KMS-11 (cell line): ENCODE data around the gene LGR5.

ENCODE experiments used
- H2AFZ ChIP-seq: fragments of 200-600 bp; sonication (generic); 2 replicates; pipeline ENCODE4 v1.6.1; 2016; ENCODE audit warnings: antibody characterized with exemption, mixed run types, low read depth
- H3K27ac ChIP-seq: fragments of 200-600 bp; sonication (generic); 2 replicates; pipeline ENCODE4 v1.6.1; 2016; ENCODE audit warnings: mild to moderate bottlenecking, mixed run types
- H3K27me3 ChIP-seq: fragments of 200-600 bp; sonication (generic); 2 replicates; pipeline ENCODE4 v1.6.1; 2017; ENCODE audit warnings: mild to moderate bottlenecking, low read depth, mixed run types, moderate library complexity; ENCODE audit not compliant: insufficient read depth
- H3K36me3 ChIP-seq: fragments of 200-600 bp; sonication (generic); 2 replicates; pipeline ENCODE4 v1.6.1; 2017; ENCODE audit warnings: mild to moderate bottlenecking, mixed run types; ENCODE audit not compliant: insufficient read depth
- H3K4me1 ChIP-seq: fragments of 200-600 bp; sonication (generic); 2 replicates; pipeline ENCODE4 v1.6.1; 2016; ENCODE audit warnings: mild to moderate bottlenecking, low read depth, mixed run types; ENCODE audit not compliant: poor library complexity, severe bottlenecking
- H3K4me2 ChIP-seq: fragments of 200-600 bp; sonication (generic); 2 replicates; pipeline ENCODE4 v1.7.0; 2016; ENCODE audit warnings: mild to moderate bottlenecking, mixed run types
- H3K4me3 ChIP-seq: fragments of 200-600 bp; sonication (generic); IDR thresholded peaks from 2 replicates; pipeline ENCODE4 v1.6.1; 2017; ENCODE audit warnings: low read depth, low read length, mixed read lengths; ENCODE audit not compliant: insufficient read depth
- H3K79me2 ChIP-seq: fragments of 200-600 bp; sonication (generic); 2 replicates; pipeline ENCODE4 v1.6.1; 2016; ENCODE audit warnings: low read depth, mixed run types; ENCODE audit not compliant: insufficient read depth
- H3K9ac ChIP-seq: fragments of 200-600 bp; sonication (generic); 2 replicates; pipeline ENCODE4 v1.6.1; 2016; ENCODE audit warnings: mild to moderate bottlenecking, mixed run types
- H4K20me1 ChIP-seq: fragments of 200-600 bp; sonication (generic); 2 replicates; pipeline ENCODE4 v1.6.1; 2016; ENCODE audit warnings: mild to moderate bottlenecking, mixed run types; ENCODE audit not compliant: insufficient read depth
- TF ChIP-seq, protein P1 (sequence below): fragments of 200-600 bp; sonication (generic); conservative IDR thresholded peaks from 2 replicates; pipeline ENCODE4 v1.6.1; 2017; ENCODE audit warnings: low read depth, mild to moderate bottlenecking, antibody characterized with exemption, low read length, moderate library complexity, mixed read lengths

Gene LGR5

DNA sequence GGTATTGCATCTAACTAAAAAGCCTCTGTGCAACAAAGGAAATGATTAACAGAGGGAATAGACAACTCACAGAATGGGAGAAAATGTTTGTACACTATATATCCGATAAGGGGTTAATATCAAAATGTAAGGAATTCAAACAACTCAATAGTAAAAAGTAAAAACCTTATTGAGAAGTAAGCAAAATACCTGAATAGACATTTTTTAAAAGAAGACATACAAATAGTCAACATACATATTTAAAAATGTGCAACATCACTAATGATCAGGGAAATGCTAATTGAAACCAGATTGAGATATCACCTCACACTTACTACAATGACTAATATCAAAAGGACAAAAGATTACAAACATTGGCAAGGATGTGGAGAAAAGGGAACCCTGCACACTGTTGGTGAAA, 31.9 kb upstream of the LGR5 start:
- H3K36me3 ChIP-seq: no peaks in the 10 kb centered on the region
- no peak overlapping the region for H3K9ac ChIP-seq
- H3K4me1 ChIP-seq: no peaks in the 10 kb centered on the region
- no peak overlapping the region for H3K27ac ChIP-seq
- no peak overlapping the region for H2AFZ ChIP-seq
- no peaks in the 10 kb centered on the region for H3K79me2 ChIP-seq
- no peak overlapping the region for H3K4me3 ChIP-seq
- H4K20me1 ChIP-seq: no peaks in the 10 kb centered on the region
- H3K4me2 ChIP-seq: no peak overlapping the region
- TF ChIP-seq, protein P1, sequence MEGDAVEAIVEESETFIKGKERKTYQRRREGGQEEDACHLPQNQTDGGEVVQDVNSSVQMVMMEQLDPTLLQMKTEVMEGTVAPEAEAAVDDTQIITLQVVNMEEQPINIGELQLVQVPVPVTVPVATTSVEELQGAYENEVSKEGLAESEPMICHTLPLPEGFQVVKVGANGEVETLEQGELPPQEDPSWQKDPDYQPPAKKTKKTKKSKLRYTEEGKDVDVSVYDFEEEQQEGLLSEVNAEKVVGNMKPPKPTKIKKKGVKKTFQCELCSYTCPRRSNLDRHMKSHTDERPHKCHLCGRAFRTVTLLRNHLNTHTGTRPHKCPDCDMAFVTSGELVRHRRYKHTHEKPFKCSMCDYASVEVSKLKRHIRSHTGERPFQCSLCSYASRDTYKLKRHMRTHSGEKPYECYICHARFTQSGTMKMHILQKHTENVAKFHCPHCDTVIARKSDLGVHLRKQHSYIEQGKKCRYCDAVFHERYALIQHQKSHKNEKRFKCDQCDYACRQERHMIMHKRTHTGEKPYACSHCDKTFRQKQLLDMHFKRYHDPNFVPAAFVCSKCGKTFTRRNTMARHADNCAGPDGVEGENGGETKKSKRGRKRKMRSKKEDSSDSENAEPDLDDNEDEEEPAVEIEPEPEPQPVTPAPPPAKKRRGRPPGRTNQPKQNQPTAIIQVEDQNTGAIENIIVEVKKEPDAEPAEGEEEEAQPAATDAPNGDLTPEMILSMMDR: no peak
- H3K27me3 ChIP-seq: no peaks in the 10 kb centered on the region

DNA sequence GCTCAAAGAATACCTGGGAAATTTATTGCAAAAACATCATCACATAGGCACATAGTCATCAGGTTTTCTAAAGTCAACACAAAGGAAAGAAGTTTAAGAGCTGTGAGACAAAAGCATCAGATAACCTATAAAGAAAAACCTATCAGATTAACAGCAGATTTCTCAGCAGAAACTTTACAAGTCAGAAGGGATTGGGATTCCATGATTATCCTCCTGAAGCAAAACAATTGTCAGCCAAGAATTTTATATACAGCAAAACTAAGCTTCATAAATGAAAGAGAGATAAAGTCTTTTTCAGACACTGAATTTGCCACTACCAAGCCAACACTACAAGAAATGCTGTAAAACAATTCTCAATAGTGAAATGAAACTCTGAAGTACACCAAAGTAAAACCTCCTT, 28.8 kb upstream of the LGR5 start:
- Histone ChIP-seq H3K9ac (no peak overlapping the region), H3K79me2 (no peaks in the 10 kb centered on the region), H3K27ac (no peak overlapping the region), H3K4me2 (no peak overlapping the region), H3K36me3 (no peaks in the 10 kb centered on the region), H3K4me3 (no peak overlapping the region), H4K20me1 (no peaks in the 10 kb centered on the region), H3K4me1 (no peaks in the 10 kb centered on the region), H2AFZ (no peak overlapping the region), H3K27me3 (no peaks in the 10 kb centered on the region)
- TF ChIP-seq, protein P1: no peak

DNA sequence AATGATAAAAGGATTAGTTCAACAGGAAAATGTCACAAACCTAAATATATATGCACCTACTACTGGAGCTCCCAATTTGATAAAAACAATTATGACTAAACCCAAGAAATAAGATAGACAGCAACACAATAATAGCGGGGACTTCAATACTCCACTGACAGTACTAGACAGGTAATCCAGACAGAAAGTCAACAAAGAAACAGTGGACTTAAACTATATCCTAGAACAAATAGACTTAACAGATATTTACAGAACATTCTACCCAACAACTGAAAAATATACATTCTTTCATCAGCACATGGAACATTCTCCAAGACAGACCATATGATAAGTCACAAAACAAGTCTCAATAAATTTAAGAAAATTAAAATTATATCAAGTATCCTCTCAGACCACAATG, 28.0 kb upstream of the LGR5 start:
- Histone ChIP-seq H3K27ac (no peak overlapping the region), H3K4me3 (no peak overlapping the region), H3K36me3 (no peaks in the 10 kb centered on the region), H2AFZ (no peak overlapping the region), H3K79me2 (no peaks in the 10 kb centered on the region), H3K4me2 (no peak overlapping the region), H3K9ac (no peak overlapping the region), H3K27me3 (no peaks in the 10 kb centered on the region), H4K20me1 (no peaks in the 10 kb centered on the region), H3K4me1 (no peaks in the 10 kb centered on the region)
- TF ChIP-seq, protein P1: no peak

DNA sequence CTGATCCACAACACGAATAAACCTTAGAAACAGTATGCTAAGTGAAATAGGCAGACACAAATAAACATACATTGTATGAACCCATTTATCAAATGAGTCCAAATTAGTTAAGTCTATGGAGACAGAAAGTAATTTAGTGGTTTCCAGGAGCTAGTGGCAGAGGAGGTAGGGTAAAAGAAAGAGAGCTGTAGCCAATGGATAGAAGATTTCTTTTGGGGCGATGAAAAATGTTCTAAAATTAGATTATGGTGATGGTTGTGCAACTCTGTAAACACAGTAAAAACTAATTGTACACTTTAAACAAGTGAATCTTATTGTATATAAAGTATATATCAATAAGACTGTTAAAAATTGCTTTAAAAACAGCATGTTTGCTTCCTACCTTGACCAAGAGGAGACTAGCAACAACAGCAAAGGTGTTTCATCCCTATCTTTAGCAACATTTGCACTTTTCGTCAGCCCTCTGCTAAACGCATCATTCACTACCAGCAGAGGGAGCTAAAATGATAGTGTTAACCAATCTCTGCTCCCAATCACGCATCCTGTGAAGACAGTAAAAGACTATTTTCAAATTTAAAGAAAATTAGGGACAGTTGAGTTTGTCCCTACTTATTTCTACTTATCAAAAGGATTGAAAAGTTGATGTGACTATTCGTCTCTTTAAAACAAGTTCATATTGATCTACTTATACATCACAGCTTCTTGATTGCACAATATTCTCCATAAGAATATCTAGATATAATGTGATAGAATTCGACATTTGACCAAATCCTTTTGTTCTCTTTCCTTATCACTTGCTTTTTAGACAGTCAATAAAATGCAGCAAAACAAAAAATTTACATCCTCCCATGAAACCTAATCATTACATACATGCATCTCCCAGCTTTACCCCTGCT, 24.0 kb upstream of the LGR5 start:
- no peaks in the 10 kb centered on the region for H3K27me3 ChIP-seq
- TF ChIP-seq, protein P1: peak; percentile 84
- H3K9ac ChIP-seq: no peak overlapping the region
- no peaks in the 10 kb centered on the region for H3K79me2 ChIP-seq
- no peaks in the 10 kb centered on the region for H4K20me1 ChIP-seq
- H3K27ac ChIP-seq: no peak overlapping the region
- no peak overlapping the region for H2AFZ ChIP-seq
- no peak overlapping the region for H3K4me3 ChIP-seq
- H3K4me2 ChIP-seq: no peak overlapping the region
- H3K36me3 ChIP-seq: no peaks in the 10 kb centered on the region
- no peaks in the 10 kb centered on the region for H3K4me1 ChIP-seq
